CD8-positive, alpha-beta memory T cell (primary cell): ENCODE data around the gene PYGB. TPM values are rescaled to one million over a fixed set of nuclear protein-coding genes. Genes with fewer than 3 reads are reported as not detected.

Experiments
- CTCF ChIA-PET: fragments of 350-600 bp; sonication (Branson Sonifier 250); formaldehyde crosslinking; loops from one replicate; lab custom pipeline; 2021; ENCODE audit warnings: antibody characterized with exemption; lab: Charles Lee
- POLR2A ChIA-PET: fragments of 350-600 bp; sonication (Branson Sonifier 250); formaldehyde crosslinking; loops from one replicate; lab custom pipeline; 2021; ENCODE audit warnings: antibody characterized with exemption; lab: Charles Lee
- DNase-seq, 5 donors: peaks; one replicate each; pipeline versions ENCODE4 v3.0.0 to v3.0.0-alpha.2; 2020 to 2022; ENCODE audit warnings: mixed read lengths in 1 of 5
- H3K27ac ChIP-seq: one replicate; pipeline ENCODE4 v1.7.0; 2013; ENCODE audit warnings: low read depth, mild to moderate bottlenecking, low read length, moderate library complexity
- H3K27me3 ChIP-seq: 2 replicates; pipeline ENCODE4 v1.7.0; 2013; ENCODE audit warnings: low read length, mild to moderate bottlenecking; ENCODE audit not compliant: insufficient read depth, poor library complexity, severe bottlenecking
- H3K36me3 ChIP-seq: 2 replicates; pipeline ENCODE4 v1.7.0; 2013; ENCODE audit warnings: mild to moderate bottlenecking, low read length, moderate library complexity; ENCODE audit not compliant: insufficient read depth
- H3K4me1 ChIP-seq: 2 replicates; pipeline ENCODE4 v1.7.0; 2013; ENCODE audit warnings: mild to moderate bottlenecking, low read length, moderate library complexity; ENCODE audit not compliant: insufficient read depth
- H3K4me3 ChIP-seq: 2 replicates; pipeline ENCODE4 v1.7.0; 2013; ENCODE audit warnings: mild to moderate bottlenecking, low read length
- H3K9me3 ChIP-seq: 2 replicates; pipeline ENCODE4 v1.7.0; 2013; ENCODE audit warnings: mild to moderate bottlenecking, low read length
- H3K27ac Mint-ChIP-seq, 8 donors: one replicate each; pipeline ENCODE4 v1.8.0; 2020 to 2021; ENCODE audit warnings: mixed read lengths in 8 of 8, mild to moderate bottlenecking in 6 of 8, inconsistent platforms in 3 of 8, moderate library complexity in 3 of 8
- H3K27me3 Mint-ChIP-seq, 2 donors: one replicate each; pipeline ENCODE4 v1.8.0; 2020 to 2021; ENCODE audit warnings: mixed read lengths in 2 of 2, mild to moderate bottlenecking in 1 of 2, moderate library complexity in 1 of 2
- H3K36me3 Mint-ChIP-seq, 3 donors: one replicate each; pipeline ENCODE4 v1.8.0; 2020 to 2021; ENCODE audit warnings: mixed read lengths in 3 of 3, inconsistent platforms in 1 of 3, mild to moderate bottlenecking in 1 of 3
- H3K4me1 Mint-ChIP-seq, 3 donors: one replicate each; pipeline ENCODE4 v1.8.0; 2020 to 2021; ENCODE audit warnings: mixed read lengths in 3 of 3, inconsistent platforms in 1 of 3, mild to moderate bottlenecking in 1 of 3
- H3K4me3 Mint-ChIP-seq, 7 donors: one replicate each; pipeline ENCODE4 v1.8.0; 2020 to 2021; ENCODE audit warnings: mixed read lengths in 7 of 7, mild to moderate bottlenecking in 6 of 7, moderate library complexity in 4 of 7, inconsistent platforms in 2 of 7
- H3K9me3 Mint-ChIP-seq, 5 donors: one replicate each; pipeline ENCODE4 v1.8.0; 2020 to 2022; ENCODE audit warnings: mixed read lengths in 5 of 5, mild to moderate bottlenecking in 3 of 5, moderate library complexity in 2 of 5, inconsistent platforms in 1 of 5
- polyA plus RNA-seq: library from polyadenylated mRNA; unstranded; fragments of 300-500 nt; fragmentation: Illumina TruSeq; gene quantifications from one replicate; pipeline ENCODE4 v1.2.3, GENCODE V29; 2021
- total RNA-seq, 2 experiments: library from RNA; stranded (reverse); gene quantifications; one replicate each; pipeline ENCODE4 v1.2.3, GENCODE V29; 2021

PYGB gene
- total and polyA plus RNA-seq, 3 experiments from 2014 or later: 32.5 to 35.7 (median 35.6) TPM

- H3K4me3 Mint-ChIP-seq: peak overlapping the region in 1 of 7 donors; percentile 63
Measured at GRCh38 chr20:25315418-25316210, 67.7 kb downstream of the PYGB start.

GRCh38 chr20:25316506-25317190 is 68.8 kb downstream of the PYGB start:
- no peaks in the 10 kb centered on the region for H3K27me3 ChIP-seq
- H3K9me3 Mint-ChIP-seq: no peaks in the 10 kb centered on the region
- no peak overlapping the region for H3K4me3 Mint-ChIP-seq
- H3K36me3 ChIP-seq: no peaks in the 10 kb centered on the region
- no peaks in the 10 kb centered on the region for H3K4me1 ChIP-seq
- H3K9me3 ChIP-seq: no peaks in the 10 kb centered on the region
- no peak for DNase-seq
- H3K36me3 Mint-ChIP-seq: peaks cover 0 to 38% (median 14%) of the 10 kb centered on the region in 3 donors
- H3K27ac ChIP-seq: no peak overlapping the region
- CTCF ChIA-PET: no interaction called here
- peaks cover 4 to 35% (median 14%) of the 10 kb centered on the region in 3 donors for H3K4me1 Mint-ChIP-seq
- H3K4me3 ChIP-seq: no peak overlapping the region
- H3K27me3 Mint-ChIP-seq: no peaks in the 10 kb centered on the region
- H3K27ac Mint-ChIP-seq: peak overlapping the region in 4 of 8 donors; percentile 29 to 74 (median 56)
- POLR2A ChIA-PET: no interaction called here

More at GRCh38 chr20:25315418-25316210, 67.7 kb downstream of the PYGB start:
- peaks cover 9% of the 10 kb centered on the region for H3K4me1 ChIP-seq
- H3K27me3 ChIP-seq: no peaks in the 10 kb centered on the region
- Mint-ChIP-seq H3K27ac (peak overlapping the region in 2 of 8 donors; percentile 63 to 69), H3K27me3 (no peaks in the 10 kb centered on the region), H3K9me3 (no peaks in the 10 kb centered on the region), H3K36me3 (peaks cover 0 to 30% (median 13%) of the 10 kb centered on the region in 3 donors), H3K4me1 (peaks cover 10 to 43% (median 13%) of the 10 kb centered on the region in 3 donors)
- H3K27ac ChIP-seq: no peak overlapping the region
- H3K36me3 ChIP-seq: no peaks in the 10 kb centered on the region
- CTCF ChIA-PET: no interaction called here
- no peak for DNase-seq
- POLR2A ChIA-PET: no interaction called here
- no peaks in the 10 kb centered on the region for H3K9me3 ChIP-seq
- no peak overlapping the region for H3K4me3 ChIP-seq

GRCh38 chr20:25317351-25318075 is 69.6 kb downstream of the PYGB start:
- Histone ChIP-seq H3K27me3 (no peaks in the 10 kb centered on the region), H3K4me3 (no peak overlapping the region), H3K4me1 (no peaks in the 10 kb centered on the region), H3K36me3 (no peaks in the 10 kb centered on the region), H3K9me3 (no peaks in the 10 kb centered on the region), H3K27ac (no peak overlapping the region)
- CTCF ChIA-PET: no interaction called here
- no peak overlapping the region for H3K4me3 Mint-ChIP-seq
- H3K9me3 Mint-ChIP-seq: no peaks in the 10 kb centered on the region
- no peaks in the 10 kb centered on the region for H3K27me3 Mint-ChIP-seq
- H3K36me3 Mint-ChIP-seq: peaks cover 0 to 43% (median 15%) of the 10 kb centered on the region in 3 donors
- no peak for DNase-seq
- H3K4me1 Mint-ChIP-seq: peaks cover 8 to 35% (median 15%) of the 10 kb centered on the region in 3 donors
- peak overlapping the region in 4 of 8 donors; percentile 1 to 70 (median 54) for H3K27ac Mint-ChIP-seq
- POLR2A ChIA-PET: no interaction called here

- H3K9me3 ChIP-seq: no peaks in the 10 kb centered on the region
- H3K27ac ChIP-seq: no peak overlapping the region
- Mint-ChIP-seq H3K4me3 (no peak overlapping the region), H3K36me3 (peaks cover 0 to 52% (median 17%) of the 10 kb centered on the region in 3 donors), H3K27ac (peak overlapping the region in 1 of 8 donors; percentile 29), H3K4me1 (peaks cover 13 to 37% (median 20%) of the 10 kb centered on the region in 3 donors), H3K9me3 (no peaks in the 10 kb centered on the region), H3K27me3 (peaks cover 0 to 1% of the 10 kb centered on the region in 2 donors)
- H3K4me1 ChIP-seq: no peaks in the 10 kb centered on the region
- no peak overlapping the region for H3K4me3 ChIP-seq
- POLR2A ChIA-PET: no interaction called here
- CTCF ChIA-PET: no interaction called here
- DNase-seq: no peak
- no peaks in the 10 kb centered on the region for H3K27me3 ChIP-seq
- no peaks in the 10 kb centered on the region for H3K36me3 ChIP-seq
Measured at GRCh38 chr20:25318471-25319240, 70.8 kb downstream of the PYGB start.

- ChIA-PET POLR2A (no interaction called here), CTCF (no interaction called here)
- no peaks in the 10 kb centered on the region for H3K36me3 ChIP-seq
- H3K27me3 ChIP-seq: no peaks in the 10 kb centered on the region
- H3K9me3 ChIP-seq: no peaks in the 10 kb centered on the region
- H3K9me3 Mint-ChIP-seq: no peaks in the 10 kb centered on the region
- DNase-seq: no peak
- peak overlapping the region in 3 of 8 donors; percentile 33 to 68 (median 54) for H3K27ac Mint-ChIP-seq
- no peaks in the 10 kb centered on the region for H3K4me1 ChIP-seq
- peaks cover 0 to 54% (median 17%) of the 10 kb centered on the region in 3 donors for H3K36me3 Mint-ChIP-seq
- H3K27ac ChIP-seq: no peak overlapping the region
- H3K4me3 ChIP-seq: no peak overlapping the region
- peaks cover 0 to 1% of the 10 kb centered on the region in 2 donors for H3K27me3 Mint-ChIP-seq
- H3K4me3 Mint-ChIP-seq: no peak overlapping the region
- H3K4me1 Mint-ChIP-seq: peaks cover 14 to 36% (median 20%) of the 10 kb centered on the region in 3 donors
Measured at GRCh38 chr20:25319241-25320034, 71.6 kb downstream of the PYGB start.

- Histone ChIP-seq H3K9me3 (no peaks in the 10 kb centered on the region), H3K4me1 (no peaks in the 10 kb centered on the region), H3K4me3 (no peak overlapping the region), H3K36me3 (no peaks in the 10 kb centered on the region), H3K27ac (no peak overlapping the region), H3K27me3 (no peaks in the 10 kb centered on the region)
- ChIA-PET CTCF (no interaction called here), POLR2A (no interaction called here)
- Mint-ChIP-seq H3K36me3 (peaks cover 0 to 52% (median 17%) of the 10 kb centered on the region in 3 donors), H3K4me1 (peaks cover 15 to 31% (median 21%) of the 10 kb centered on the region in 3 donors), H3K4me3 (no peak overlapping the region), H3K27me3 (peaks cover 0 to 1% of the 10 kb centered on the region in 2 donors), H3K9me3 (no peaks in the 10 kb centered on the region), H3K27ac (peak overlapping the region in 1 of 8 donors; percentile 68)
- DNase-seq: no peak
Measured at GRCh38 chr20:25320035-25320800, 72.3 kb downstream of the PYGB start.
